Endodermal cell (in vitro differentiated cells): ENCODE results near the gene CERS4. TPM values are rescaled to one million over a fixed set of nuclear protein-coding genes. Genes with fewer than 3 reads are reported as not detected.

Source experiments
- DNase-seq: peaks from one replicate; pipeline ENCODE4 v3.0.0-alpha.2; 2017
- H3K27ac ChIP-seq: 2 replicates; pipeline ENCODE4 v1.5.1; 2013; ENCODE audit warnings: mild to moderate bottlenecking, low read depth, low read length, moderate library complexity
- H3K27me3 ChIP-seq: 2 replicates; pipeline ENCODE4 v1.6.1; 2013; ENCODE audit warnings: mild to moderate bottlenecking, low read length, moderate library complexity; ENCODE audit not compliant: insufficient read depth, control insufficient read depth, poor library complexity, severe bottlenecking
- H3K36me3 ChIP-seq: 2 replicates; pipeline ENCODE4 v1.7.0; 2013; ENCODE audit warnings: mild to moderate bottlenecking, low read length, moderate library complexity; ENCODE audit not compliant: control insufficient read depth, insufficient read depth
- H3K4me1 ChIP-seq: one replicate; pipeline ENCODE4 v1.7.0; 2013; ENCODE audit warnings: low read length; ENCODE audit not compliant: control insufficient read depth, insufficient read depth
- H3K4me3 ChIP-seq: 2 replicates; pipeline ENCODE4 v1.5.1; 2013; ENCODE audit warnings: mild to moderate bottlenecking, low read length, moderate library complexity
- H3K9ac ChIP-seq: 2 replicates; pipeline ENCODE4 v1.6.1; 2013; ENCODE audit warnings: mild to moderate bottlenecking, low read length, moderate library complexity; ENCODE audit not compliant: poor library complexity, severe bottlenecking; ENCODE audit errors: extremely low read depth
- H3K9me3 ChIP-seq: 2 replicates; pipeline ENCODE4 v1.6.1; 2013; ENCODE audit warnings: mild to moderate bottlenecking, low read length, moderate library complexity; ENCODE audit not compliant: control insufficient read depth
- H3K27ac Mint-ChIP-seq: 2 replicates; pipeline ENCODE4 v1.8.0; 2020; ENCODE audit warnings: mixed read lengths
- H3K27me3 Mint-ChIP-seq: 2 replicates; pipeline ENCODE4 v1.8.0; 2021; ENCODE audit warnings: mild to moderate bottlenecking, mixed read lengths; ENCODE audit not compliant: insufficient read depth
- H3K36me3 Mint-ChIP-seq: 2 replicates; pipeline ENCODE4 v1.8.0; 2020; ENCODE audit warnings: low read depth, mixed read lengths
- H3K4me1 Mint-ChIP-seq: 2 replicates; pipeline ENCODE4 v1.8.0; 2020; ENCODE audit warnings: mixed read lengths
- H3K4me3 Mint-ChIP-seq: 2 replicates; pipeline ENCODE4 v1.8.0; 2020; ENCODE audit warnings: mild to moderate bottlenecking, moderate library complexity, mixed read lengths
- H3K9me3 Mint-ChIP-seq: 2 replicates; pipeline ENCODE4 v1.8.0; 2020; ENCODE audit warnings: mild to moderate bottlenecking, mixed read lengths
- WGBS, 2 experiments: methylation state at CpG; one replicate each; pipeline versions ENCODE4 v1.1.5 to v1.1.7; 2013; ENCODE audit warnings: missing lambda C conversion rate in 2 of 2, mixed read lengths in 1 of 2; ENCODE audit not compliant: insufficient coverage in 1 of 2, insufficient read length in 1 of 2; 5-methylcytosine and 5-hydroxymethylcytosine counted together
- total RNA-seq, 2 donors: library from RNA; stranded (reverse); fragmentation: NEBNext Ultra II Directional in 1 of 2; extraction: Animal tissue kit (Norgen Biotek cat#: 25700) in 1 of 2; gene quantifications; 2 replicates in 1 of 2; 3 replicates in 1 of 2; pipeline ENCODE4 v1.2.1, GENCODE V29; 2021
- TF ChIP-seq, protein P1 (sequence below): fragments of 200-600 bp; sonication (generic); conservative IDR thresholded peaks from 2 replicates; pipeline ENCODE4 v1.5.0; 2021; ENCODE audit warnings: antibody characterized with exemption, mild to moderate bottlenecking

Gene CERS4
- total RNA-seq, 2 donors from 2014 or later: 76.9 to 105 TPM

DNA sequence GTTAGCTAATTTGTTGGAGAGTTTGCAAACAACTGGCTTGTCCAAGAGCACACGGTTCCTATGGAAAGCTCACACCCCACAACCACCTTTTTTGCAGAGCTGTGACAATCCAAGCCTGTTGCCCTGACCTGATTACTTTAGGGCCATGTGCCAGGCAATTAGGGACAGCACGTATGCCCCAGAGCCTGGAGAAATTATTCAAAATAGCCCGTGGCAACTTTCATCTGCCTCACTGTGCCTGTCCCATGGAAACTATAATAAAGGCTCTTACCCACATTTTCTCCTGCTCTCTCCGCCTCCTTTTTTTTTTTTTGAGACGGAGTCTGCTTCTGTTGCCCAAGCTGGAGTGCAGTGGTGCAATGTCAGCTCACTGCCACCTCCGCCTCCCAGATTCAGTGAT lies 41.2 kb upstream of the CERS4 start:
- Histone ChIP-seq H3K9ac (no peak overlapping the region), H3K4me3 (no peak overlapping the region), H3K27ac (no peak overlapping the region), H3K9me3 (no peaks in the 10 kb centered on the region), H3K36me3 (no peaks in the 10 kb centered on the region), H3K27me3 (no peaks in the 10 kb centered on the region), H3K4me1 (no peaks in the 10 kb centered on the region)
- H3K4me3 Mint-ChIP-seq: no peak overlapping the region
- no peak for DNase-seq
- TF ChIP-seq, protein P1, sequence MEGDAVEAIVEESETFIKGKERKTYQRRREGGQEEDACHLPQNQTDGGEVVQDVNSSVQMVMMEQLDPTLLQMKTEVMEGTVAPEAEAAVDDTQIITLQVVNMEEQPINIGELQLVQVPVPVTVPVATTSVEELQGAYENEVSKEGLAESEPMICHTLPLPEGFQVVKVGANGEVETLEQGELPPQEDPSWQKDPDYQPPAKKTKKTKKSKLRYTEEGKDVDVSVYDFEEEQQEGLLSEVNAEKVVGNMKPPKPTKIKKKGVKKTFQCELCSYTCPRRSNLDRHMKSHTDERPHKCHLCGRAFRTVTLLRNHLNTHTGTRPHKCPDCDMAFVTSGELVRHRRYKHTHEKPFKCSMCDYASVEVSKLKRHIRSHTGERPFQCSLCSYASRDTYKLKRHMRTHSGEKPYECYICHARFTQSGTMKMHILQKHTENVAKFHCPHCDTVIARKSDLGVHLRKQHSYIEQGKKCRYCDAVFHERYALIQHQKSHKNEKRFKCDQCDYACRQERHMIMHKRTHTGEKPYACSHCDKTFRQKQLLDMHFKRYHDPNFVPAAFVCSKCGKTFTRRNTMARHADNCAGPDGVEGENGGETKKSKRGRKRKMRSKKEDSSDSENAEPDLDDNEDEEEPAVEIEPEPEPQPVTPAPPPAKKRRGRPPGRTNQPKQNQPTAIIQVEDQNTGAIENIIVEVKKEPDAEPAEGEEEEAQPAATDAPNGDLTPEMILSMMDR: no peak
- H3K4me1 Mint-ChIP-seq: peaks cover 8% of the 10 kb centered on the region
- no peak overlapping the region for H3K27ac Mint-ChIP-seq
- WGBS, 2 experiments: 90 to 94% methylated on average over 3 to 6 of the region's 6 CpGs
- no peaks in the 10 kb centered on the region for H3K36me3 Mint-ChIP-seq
- H3K9me3 Mint-ChIP-seq: no peaks in the 10 kb centered on the region
- H3K27me3 Mint-ChIP-seq: peaks cover 2% of the 10 kb centered on the region

GRCh38 chr19:8168537-8168936 lies 40.6 kb upstream of the CERS4 start:
- Histone ChIP-seq H3K9ac (no peak overlapping the region), H3K27ac (no peak overlapping the region), H3K9me3 (no peaks in the 10 kb centered on the region), H3K36me3 (no peaks in the 10 kb centered on the region), H3K4me3 (no peak overlapping the region), H3K4me1 (no peaks in the 10 kb centered on the region), H3K27me3 (no peaks in the 10 kb centered on the region)
- H3K27ac Mint-ChIP-seq: no peak overlapping the region
- H3K9me3 Mint-ChIP-seq: no peaks in the 10 kb centered on the region
- no peaks in the 10 kb centered on the region for H3K36me3 Mint-ChIP-seq
- H3K4me1 Mint-ChIP-seq: peaks cover 6% of the 10 kb centered on the region
- TF ChIP-seq, protein P1: no peak
- DNase-seq: no peak
- H3K27me3 Mint-ChIP-seq: peaks cover 2% of the 10 kb centered on the region
- H3K4me3 Mint-ChIP-seq: no peak overlapping the region
- 94 to 95% methylated on average over 6 to 7 of the region's 7 CpGs for WGBS, 2 experiments

GRCh38 chr19:8174706-8175105 lies 34.5 kb upstream of the CERS4 start:
- Histone ChIP-seq H3K27ac (no peak overlapping the region), H3K4me3 (no peak overlapping the region), H3K4me1 (no peaks in the 10 kb centered on the region), H3K36me3 (no peaks in the 10 kb centered on the region), H3K9me3 (no peaks in the 10 kb centered on the region), H3K27me3 (no peaks in the 10 kb centered on the region), H3K9ac (no peak overlapping the region)
- Mint-ChIP-seq H3K4me3 (no peak overlapping the region), H3K36me3 (no peaks in the 10 kb centered on the region), H3K9me3 (no peaks in the 10 kb centered on the region), H3K27ac (no peak overlapping the region), H3K4me1 (no peaks in the 10 kb centered on the region), H3K27me3 (no peaks in the 10 kb centered on the region)
- DNase-seq: no peak
- TF ChIP-seq, protein P1: no peak
- whole genome bisulfite sequencing, 2 experiments: 88 to 90% methylated on average over 9 of the region's 9 CpGs
